ENCODE data around the gene B4GALT3. TPM values are rescaled to one million over a fixed set of nuclear protein-coding genes. Genes with fewer than 3 reads are reported as not detected.

The B4GALT3 gene
- total and polyA plus RNA-seq, 2 donors (not counting 1 experiment from before 2014, with no cell fraction given) = 17.8 to 18.7 TPM

GRCh38 chr1:161172349-161172748 lies 5.0 kb downstream of the B4GALT3 start:
- Histone ChIP-seq H3K9me3 (ENCODE audit: control insufficient read depth, insufficient read depth, low read depth, low read length) (no peaks in the 10 kb centered on the region), H4K20me1 (ENCODE audit: control insufficient read depth, extremely low read depth, insufficient read depth, low read length) (no peaks in the 10 kb centered on the region), H3K36me3 (ENCODE audit: control insufficient read depth, insufficient read depth, low read length) (peaks cover 9% of the 10 kb centered on the region), H2AFZ (ENCODE audit: low read length) (no peak overlapping the region), H3K4me1 (ENCODE audit: control insufficient read depth, extremely low read depth, insufficient read depth, low read length) (peaks cover 16% of the 10 kb centered on the region), H3K27me3 (ENCODE audit: control insufficient read depth, insufficient read depth, low read length) (no peaks in the 10 kb centered on the region), H3K4me2 (ENCODE audit: extremely low read depth, insufficient read depth, low read length) (no peak overlapping the region), H3K79me2 (ENCODE audit: control insufficient read depth, insufficient read depth, low read length) (peaks cover 6% of the 10 kb centered on the region), H3K4me3 (replicated peaks in 1 of 4; ENCODE audit: control extremely low read depth in 1 of 4, insufficient read depth in 1 of 4, low read depth in 3 of 4, low read length in 4 of 4) (no peak overlapping the region), H3K27ac (ENCODE audit: insufficient read depth, low read length) (peak overlapping the region; percentile 74), H3K9ac (ENCODE audit: insufficient read depth, low read length) (peak overlapping the region; percentile 26)
- TF ChIP-seq, protein P1, sequence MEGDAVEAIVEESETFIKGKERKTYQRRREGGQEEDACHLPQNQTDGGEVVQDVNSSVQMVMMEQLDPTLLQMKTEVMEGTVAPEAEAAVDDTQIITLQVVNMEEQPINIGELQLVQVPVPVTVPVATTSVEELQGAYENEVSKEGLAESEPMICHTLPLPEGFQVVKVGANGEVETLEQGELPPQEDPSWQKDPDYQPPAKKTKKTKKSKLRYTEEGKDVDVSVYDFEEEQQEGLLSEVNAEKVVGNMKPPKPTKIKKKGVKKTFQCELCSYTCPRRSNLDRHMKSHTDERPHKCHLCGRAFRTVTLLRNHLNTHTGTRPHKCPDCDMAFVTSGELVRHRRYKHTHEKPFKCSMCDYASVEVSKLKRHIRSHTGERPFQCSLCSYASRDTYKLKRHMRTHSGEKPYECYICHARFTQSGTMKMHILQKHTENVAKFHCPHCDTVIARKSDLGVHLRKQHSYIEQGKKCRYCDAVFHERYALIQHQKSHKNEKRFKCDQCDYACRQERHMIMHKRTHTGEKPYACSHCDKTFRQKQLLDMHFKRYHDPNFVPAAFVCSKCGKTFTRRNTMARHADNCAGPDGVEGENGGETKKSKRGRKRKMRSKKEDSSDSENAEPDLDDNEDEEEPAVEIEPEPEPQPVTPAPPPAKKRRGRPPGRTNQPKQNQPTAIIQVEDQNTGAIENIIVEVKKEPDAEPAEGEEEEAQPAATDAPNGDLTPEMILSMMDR (conservative IDR thresholded peaks at IDR 0.05 in 1 of 2, IDR thresholded peaks at IDR 0.05 in 1 of 2; ENCODE audit: low read depth in 1 of 2, low read length in 2 of 2) = no peak
- TF ChIP-seq EZH2 (IDR thresholded peaks at IDR 0.05; ENCODE audit: low read length, missing control alignments) = no peak
- DNase-seq (ENCODE audit: low read depth in 2 of 2) = no peak

- no peak overlapping the region for H2AFZ ChIP-seq (ENCODE audit: low read length)
- H3K4me1 ChIP-seq (ENCODE audit: control insufficient read depth, extremely low read depth, insufficient read depth, low read length) = peaks cover 22% of the 10 kb centered on the region
- no peaks in the 10 kb centered on the region for H3K9me3 ChIP-seq (ENCODE audit: control insufficient read depth, insufficient read depth, low read depth, low read length)
- peak overlapping the region; percentile 74 for H3K27ac ChIP-seq (ENCODE audit: insufficient read depth, low read length)
- H3K9ac ChIP-seq (ENCODE audit: insufficient read depth, low read length) = no peak overlapping the region
- no peak for DNase-seq (ENCODE audit: low read depth in 2 of 2)
- TF ChIP-seq, protein P1 (conservative IDR thresholded peaks at IDR 0.05 in 1 of 2, IDR thresholded peaks at IDR 0.05 in 1 of 2; ENCODE audit: low read depth in 1 of 2, low read length in 2 of 2) = no peak
- no peak for TF ChIP-seq EZH2 (IDR thresholded peaks at IDR 0.05; ENCODE audit: low read length, missing control alignments)
- no peak overlapping the region for H3K4me2 ChIP-seq (ENCODE audit: extremely low read depth, insufficient read depth, low read length)
- H3K36me3 ChIP-seq (ENCODE audit: control insufficient read depth, insufficient read depth, low read length) = peaks cover 9% of the 10 kb centered on the region
- H3K4me3 ChIP-seq (replicated peaks in 1 of 4; ENCODE audit: control extremely low read depth in 1 of 4, insufficient read depth in 1 of 4, low read depth in 3 of 4, low read length in 4 of 4) = no peak overlapping the region
- no peaks in the 10 kb centered on the region for H3K27me3 ChIP-seq (ENCODE audit: control insufficient read depth, insufficient read depth, low read length)
- H3K79me2 ChIP-seq (ENCODE audit: control insufficient read depth, insufficient read depth, low read length) = peaks cover 5% of the 10 kb centered on the region
- H4K20me1 ChIP-seq (ENCODE audit: control insufficient read depth, extremely low read depth, insufficient read depth, low read length) = no peaks in the 10 kb centered on the region
Measured at GRCh38 chr1:161171696-161172095, 5.6 kb downstream of the B4GALT3 start.

DNA sequence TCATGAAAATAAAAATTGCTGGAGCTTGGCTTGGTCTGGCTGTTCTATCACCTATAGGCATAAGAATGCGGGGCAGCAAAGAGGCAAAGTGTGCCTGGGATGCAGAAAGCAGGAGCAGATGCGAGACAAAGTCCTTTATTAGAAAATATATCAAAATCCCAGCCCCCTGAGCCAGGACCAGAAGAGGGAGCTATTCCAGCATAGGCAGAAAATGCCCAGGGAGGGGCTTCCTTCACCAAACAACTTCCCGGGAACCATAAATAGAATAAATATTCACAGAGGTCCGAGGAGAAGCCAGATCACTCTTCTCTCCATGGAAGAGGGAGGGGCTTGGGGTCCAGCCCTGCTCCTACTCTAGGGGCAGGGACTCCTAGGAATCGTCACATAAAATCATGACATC lies 6.1 kb downstream of the B4GALT3 start:
- Histone ChIP-seq H4K20me1 (ENCODE audit: control insufficient read depth, extremely low read depth, insufficient read depth, low read length) (no peaks in the 10 kb centered on the region), H3K4me1 (ENCODE audit: control insufficient read depth, extremely low read depth, insufficient read depth, low read length) (peaks cover 22% of the 10 kb centered on the region), H3K9ac (ENCODE audit: insufficient read depth, low read length) (no peak overlapping the region), H3K4me2 (ENCODE audit: extremely low read depth, insufficient read depth, low read length) (no peak overlapping the region), H3K27me3 (ENCODE audit: control insufficient read depth, insufficient read depth, low read length) (no peaks in the 10 kb centered on the region), H3K4me3 (replicated peaks in 1 of 4; ENCODE audit: control extremely low read depth in 1 of 4, insufficient read depth in 1 of 4, low read depth in 3 of 4, low read length in 4 of 4) (no peak overlapping the region), H2AFZ (ENCODE audit: low read length) (no peak overlapping the region), H3K79me2 (ENCODE audit: control insufficient read depth, insufficient read depth, low read length) (peaks cover 2% of the 10 kb centered on the region), H3K36me3 (ENCODE audit: control insufficient read depth, insufficient read depth, low read length) (peaks cover 9% of the 10 kb centered on the region), H3K27ac (ENCODE audit: insufficient read depth, low read length) (no peak overlapping the region), H3K9me3 (ENCODE audit: control insufficient read depth, insufficient read depth, low read depth, low read length) (no peaks in the 10 kb centered on the region)
- no peak for DNase-seq (ENCODE audit: low read depth in 2 of 2)
- TF ChIP-seq, protein P1 (conservative IDR thresholded peaks at IDR 0.05 in 1 of 2, IDR thresholded peaks at IDR 0.05 in 1 of 2; ENCODE audit: low read depth in 1 of 2, low read length in 2 of 2) = peak in 1 of 2 donors; percentile 32
- no peak for TF ChIP-seq EZH2 (IDR thresholded peaks at IDR 0.05; ENCODE audit: low read length, missing control alignments)

All from fibroblast of lung (primary cell).